H9 (cell line): ENCODE data around the gene GSTO1. TPM values are rescaled to one million over a fixed set of nuclear protein-coding genes. Genes with fewer than 3 reads are reported as not detected.
A peak's percentile ranks its signal among the peaks of the same experiment; 100 is the strongest.

Experiments used
- DNase-seq: peaks from one replicate; pipeline ENCODE4 v3.0.0-alpha.2; 2017
- H2AFZ ChIP-seq: one replicate; pipeline ENCODE4 v1.6.1; 2013; ENCODE audit warnings: mild to moderate bottlenecking, low read length, control low read depth, moderate library complexity
- H2AK5ac ChIP-seq: 2 replicates; pipeline ENCODE4 v1.6.1; 2013; ENCODE audit warnings: low read length, control low read depth, mixed read lengths; ENCODE audit not compliant: insufficient read length
- H2BK120ac ChIP-seq: one replicate; pipeline ENCODE4 v1.6.1; 2013; ENCODE audit warnings: low read depth, mild to moderate bottlenecking, low read length, control low read depth, inconsistent platforms; ENCODE audit not compliant: poor library complexity, severe bottlenecking
- H2BK12ac ChIP-seq: 2 replicates; pipeline ENCODE4 v1.6.1; 2013; ENCODE audit warnings: low read length, control low read depth, mixed read lengths, low read depth; ENCODE audit not compliant: insufficient read length
- H2BK15ac ChIP-seq: 2 replicates; pipeline ENCODE4 v1.6.1; 2013; ENCODE audit warnings: low read depth, low read length, control low read depth
- H2BK20ac ChIP-seq: one replicate; pipeline ENCODE4 v1.6.1; 2013; ENCODE audit warnings: low read depth, mild to moderate bottlenecking, low read length, control low read depth, inconsistent platforms; ENCODE audit not compliant: poor library complexity, severe bottlenecking
- H2BK5ac ChIP-seq: 2 replicates; pipeline ENCODE4 v1.6.1; 2013; ENCODE audit warnings: low read length, control low read depth, mixed read lengths; ENCODE audit not compliant: insufficient read length
- H3K14ac ChIP-seq: 2 replicates; pipeline ENCODE4 v1.6.1; 2013; ENCODE audit warnings: low read length, control low read depth; ENCODE audit not compliant: insufficient read depth
- H3K18ac ChIP-seq: 2 replicates; pipeline ENCODE4 v1.6.1; 2013; ENCODE audit warnings: low read depth, mild to moderate bottlenecking, mixed read lengths, low read length, control low read depth; ENCODE audit not compliant: insufficient read length
- H3K23ac ChIP-seq: 2 replicates; pipeline ENCODE4 v1.6.1; 2013; ENCODE audit warnings: low read length, control low read depth, mixed read lengths, low read depth; ENCODE audit not compliant: insufficient read length
- H3K23me2 ChIP-seq: 2 replicates; pipeline ENCODE4 v1.6.1; 2013; ENCODE audit warnings: low read depth, mild to moderate bottlenecking, mixed read lengths, low read length, control low read depth; ENCODE audit not compliant: insufficient read length, poor library complexity, severe bottlenecking
- H3K27ac ChIP-seq: 2 replicates; pipeline ENCODE4 v1.5.1; 2013; ENCODE audit warnings: low read length, control low read depth, mixed read lengths, low read depth; ENCODE audit not compliant: insufficient read length
- H3K27me3 ChIP-seq: 2 replicates; pipeline ENCODE4 v1.6.1; 2013; ENCODE audit warnings: low read length, control low read depth, inconsistent platforms; ENCODE audit not compliant: insufficient read depth
- H3K4ac ChIP-seq: 2 replicates; pipeline ENCODE4 v1.6.1; 2013; ENCODE audit warnings: low read depth, mild to moderate bottlenecking, control low read depth, inconsistent platforms, low read length, moderate library complexity
- H3K4me1 ChIP-seq: 2 replicates; pipeline ENCODE4 v1.6.1; 2013; ENCODE audit warnings: low read length, control low read depth, inconsistent platforms; ENCODE audit not compliant: insufficient read depth
- H3K4me2 ChIP-seq: 2 replicates; pipeline ENCODE4 v1.6.1; 2013; ENCODE audit warnings: low read length, control low read depth, mixed read lengths; ENCODE audit not compliant: insufficient read length, insufficient read depth
- H3K56ac ChIP-seq: 2 replicates; pipeline ENCODE4 v1.6.1; 2013; ENCODE audit warnings: low read depth, mild to moderate bottlenecking, mixed read lengths, low read length, control low read depth; ENCODE audit not compliant: insufficient read length
- H3K79me1 ChIP-seq: 2 replicates; pipeline ENCODE4 v1.6.1; 2013; ENCODE audit warnings: low read depth, mild to moderate bottlenecking, moderate library complexity, low read length, control low read depth, inconsistent platforms; ENCODE audit not compliant: insufficient read depth, poor library complexity, severe bottlenecking
- H3K79me2 ChIP-seq: 2 replicates; pipeline ENCODE4 v1.6.1; 2013; ENCODE audit warnings: low read length, control low read depth, inconsistent platforms; ENCODE audit not compliant: insufficient read depth
- H3K9ac ChIP-seq: 2 replicates; pipeline ENCODE4 v1.6.1; 2013; ENCODE audit warnings: low read length, control low read depth, mixed read lengths; ENCODE audit not compliant: insufficient read length; ENCODE audit errors: extremely low read depth
- H3K9me3 ChIP-seq: one replicate; pipeline ENCODE4 v1.6.1; 2013; ENCODE audit warnings: low read depth, low read length, inconsistent platforms; ENCODE audit not compliant: control insufficient read depth
- H3T11ph ChIP-seq: one replicate; pipeline ENCODE4 v1.6.1; 2013; ENCODE audit warnings: mild to moderate bottlenecking, low read length, control low read depth, inconsistent platforms
- H4K20me1 ChIP-seq: one replicate; pipeline ENCODE4 v1.6.1; 2013; ENCODE audit not compliant: control insufficient read depth, insufficient read length, insufficient read depth
- H4K5ac ChIP-seq: 2 replicates; pipeline ENCODE4 v1.6.1; 2013; ENCODE audit warnings: low read depth, mild to moderate bottlenecking, mixed read lengths, low read length, control low read depth; ENCODE audit not compliant: insufficient read length
- H4K8ac ChIP-seq: replicated peaks from 2 replicates; pipeline ENCODE4 v1.6.1; 2013; ENCODE audit warnings: low read length, control low read depth, mixed read lengths, low read depth; ENCODE audit not compliant: insufficient read length
- H4K91ac ChIP-seq: 2 replicates; pipeline ENCODE4 v1.6.1; 2013; ENCODE audit warnings: low read depth, mild to moderate bottlenecking, moderate library complexity, mixed read lengths, low read length, control low read depth; ENCODE audit not compliant: insufficient read length
- H3K27ac Mint-ChIP-seq, 3 experiments: 2 replicates in 2 of 3; 3 replicates in 1 of 3; pipeline ENCODE4 v1.8.0; 2020 to 2021; ENCODE audit warnings: mixed read lengths in 3 of 3, mild to moderate bottlenecking in 1 of 3, moderate library complexity in 1 of 3
- H3K27me3 Mint-ChIP-seq: 2 replicates; pipeline ENCODE4 v1.8.0; 2021; ENCODE audit warnings: low read depth, mild to moderate bottlenecking, moderate library complexity, mixed read lengths
- H3K36me3 Mint-ChIP-seq, 3 experiments: 2 replicates in 2 of 3; 3 replicates in 1 of 3; pipeline ENCODE4 v1.8.0; 2020 to 2021; ENCODE audit warnings: low read depth in 3 of 3, mixed read lengths in 3 of 3; ENCODE audit not compliant: insufficient read depth in 1 of 3
- H3K4me1 Mint-ChIP-seq, 2 experiments: 2 replicates each; pipeline ENCODE4 v1.8.0; 2020; ENCODE audit warnings: mixed read lengths in 2 of 2
- H3K4me3 Mint-ChIP-seq, 2 experiments: 2 replicates in 1 of 2; 3 replicates in 1 of 2; pipeline ENCODE4 v1.8.0; 2020 to 2021; ENCODE audit warnings: mild to moderate bottlenecking in 2 of 2, mixed read lengths in 2 of 2, moderate library complexity in 1 of 2
- H3K9me3 Mint-ChIP-seq, 2 experiments: 2 replicates in 1 of 2; 3 replicates in 1 of 2; pipeline ENCODE4 v1.8.0; 2020; ENCODE audit warnings: mild to moderate bottlenecking in 2 of 2, mixed read lengths in 2 of 2, moderate library complexity in 1 of 2
- WGBS: extraction: QIAGEN DNeasy Blood & Tissue Kit; methylation state at CpG from one replicate; pipeline ENCODE4 v1.1.7; 2013; ENCODE audit warnings: missing lambda C conversion rate, low lambda C conversion rate, mixed read lengths; ENCODE audit not compliant: insufficient read length; ENCODE audit errors: extremely low coverage; 5-methylcytosine and 5-hydroxymethylcytosine counted together
- total RNA-seq: library from RNA; stranded (reverse); gene quantifications from 2 replicates; pipeline ENCODE4 v1.2.1, GENCODE V29; 2021
- TF ChIP-seq, protein P1 (sequence below): fragments of 200-600 bp; sonication (generic); conservative IDR thresholded peaks from 3 replicates; pipeline ENCODE4 v1.8.0; 2021; ENCODE audit warnings: antibody characterized with exemption, mild to moderate bottlenecking

GSTO1 gene
- total RNA-seq, 1 experiment from 2014 or later, result 114 TPM

GRCh38 chr10:104262055-104262454, 7.4 kb downstream of the GSTO1 start:
- Histone ChIP-seq H3K27me3 (no peaks in the 10 kb centered on the region), H4K20me1 (no peaks in the 10 kb centered on the region), H3K4ac (no peak overlapping the region), H3K4me2 (no peak overlapping the region), H2BK12ac (no peak overlapping the region), H3K9me3 (no peaks in the 10 kb centered on the region), H3K9ac (no peak overlapping the region), H3K18ac (no peak overlapping the region), H2BK20ac (no peak overlapping the region), H2BK120ac (no peak overlapping the region), H3K14ac (no peak overlapping the region), H4K8ac (no peak overlapping the region), H3K23ac (no peak overlapping the region), H2BK15ac (no peak overlapping the region), H4K5ac (no peak overlapping the region), H3T11ph (no peak overlapping the region), H2AFZ (no peak overlapping the region), H2BK5ac (no peak overlapping the region), H3K79me2 (no peaks in the 10 kb centered on the region), H4K91ac (no peak overlapping the region), H3K79me1 (no peaks in the 10 kb centered on the region), H3K4me1 (no peaks in the 10 kb centered on the region), H3K56ac (no peak overlapping the region), H3K23me2 (no peaks in the 10 kb centered on the region), H3K27ac (no peak overlapping the region), H2AK5ac (no peak overlapping the region)
- Mint-ChIP-seq H3K9me3 (no peaks in the 10 kb centered on the region), H3K27me3 (no peaks in the 10 kb centered on the region), H3K27ac (peak overlapping the region in 2 of 3 experiments; percentile 19 to 21; a peak in 2 of 7 replicates), H3K4me1 (peaks cover 1 to 19% of the 10 kb centered on the region in 2 experiments; a peak in 3 of 4 replicates), H3K4me3 (no peak overlapping the region), H3K36me3 (peaks cover 8 to 78% (median 18%) of the 10 kb centered on the region in 3 experiments; a peak in 6 of 7 replicates)
- TF ChIP-seq, protein P1, sequence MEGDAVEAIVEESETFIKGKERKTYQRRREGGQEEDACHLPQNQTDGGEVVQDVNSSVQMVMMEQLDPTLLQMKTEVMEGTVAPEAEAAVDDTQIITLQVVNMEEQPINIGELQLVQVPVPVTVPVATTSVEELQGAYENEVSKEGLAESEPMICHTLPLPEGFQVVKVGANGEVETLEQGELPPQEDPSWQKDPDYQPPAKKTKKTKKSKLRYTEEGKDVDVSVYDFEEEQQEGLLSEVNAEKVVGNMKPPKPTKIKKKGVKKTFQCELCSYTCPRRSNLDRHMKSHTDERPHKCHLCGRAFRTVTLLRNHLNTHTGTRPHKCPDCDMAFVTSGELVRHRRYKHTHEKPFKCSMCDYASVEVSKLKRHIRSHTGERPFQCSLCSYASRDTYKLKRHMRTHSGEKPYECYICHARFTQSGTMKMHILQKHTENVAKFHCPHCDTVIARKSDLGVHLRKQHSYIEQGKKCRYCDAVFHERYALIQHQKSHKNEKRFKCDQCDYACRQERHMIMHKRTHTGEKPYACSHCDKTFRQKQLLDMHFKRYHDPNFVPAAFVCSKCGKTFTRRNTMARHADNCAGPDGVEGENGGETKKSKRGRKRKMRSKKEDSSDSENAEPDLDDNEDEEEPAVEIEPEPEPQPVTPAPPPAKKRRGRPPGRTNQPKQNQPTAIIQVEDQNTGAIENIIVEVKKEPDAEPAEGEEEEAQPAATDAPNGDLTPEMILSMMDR, result no peak
- DNase-seq, result no peak
- no CpG with 5 or more reads among the region's 5 CpGs for WGBS
